Measurements from ENCODE around the gene TBC1D24. TPM values are rescaled to one million over a fixed set of nuclear protein-coding genes. Genes with fewer than 3 reads are reported as not detected.

TBC1D24 gene
- total and polyA plus RNA-seq, 2 donors (not counting 1 experiment from before 2014, with no cell fraction given), result 7.1 to 9.4 TPM

- Histone ChIP-seq H3K4me1 (ENCODE audit: control insufficient read depth in 2 of 2, insufficient read depth in 2 of 2, low read length in 2 of 2) (peaks cover 30 to 31% of the 10 kb centered on the region in 2 donors), H3K79me2 (ENCODE audit: control insufficient read depth, insufficient read depth, low read length) (peaks cover 56% of the 10 kb centered on the region), H3K27ac (ENCODE audit: low read length in 2 of 2) (no peak overlapping the region), H3K4me2 (replicated peaks; ENCODE audit: low read depth, low read length, poor library complexity, severe bottlenecking) (no peak overlapping the region), H3K4me3 (ENCODE audit: control extremely low read depth in 1 of 5, extremely low read depth in 1 of 5, insufficient read depth in 1 of 5, low read depth in 2 of 5, low read length in 4 of 5) (no peak overlapping the region), H3K27me3 (replicated peaks in 1 of 4; ENCODE audit: control extremely low read depth in 1 of 4, control insufficient read depth in 3 of 4, insufficient read depth in 4 of 4, low read length in 3 of 4) (peaks cover 0 to 19% (median 15%) of the 10 kb centered on the region in 4 experiments), H3K9me3 (ENCODE audit: control extremely low read depth in 1 of 3, control insufficient read depth in 2 of 3, insufficient read depth in 1 of 3, low read length in 2 of 3) (no peaks in the 10 kb centered on the region), H2AFZ (ENCODE audit: insufficient read depth, low read depth, low read length, poor library complexity, severe bottlenecking) (no peak overlapping the region), H3K9ac (ENCODE audit: low read length) (no peak overlapping the region), H4K20me1 (ENCODE audit: control insufficient read depth, insufficient read depth, low read length, poor library complexity, severe bottlenecking) (peaks cover 32% of the 10 kb centered on the region), H3K36me3 (replicated peaks in 1 of 2; ENCODE audit: control extremely low read depth in 1 of 2, control insufficient read depth in 1 of 2, extremely low read depth in 1 of 2, insufficient read depth in 2 of 2, low read length in 1 of 2) (no peaks in the 10 kb centered on the region)
- CTCF ChIA-PET, result interaction anchor here (1.8 to 3.3 kb wide), 2 partner anchors 10 to 25 kb away, joined by 7 to 13 read pairs; no protein-coding TSS in a partner anchor
- TF ChIP-seq EZH2 (IDR thresholded peaks at IDR 0.05; ENCODE audit: borderline replicate concordance, insufficient read depth, low read depth, low read length, poor library complexity, severe bottlenecking) (no peak), CTCF (IDR thresholded peaks at IDR 0.05) (no peak)
- peak overlapping the region; percentile 48 for H3K27ac Mint-ChIP-seq
- no peak for DNase-seq
- peaks cover 7% of the 10 kb centered on the region for H3K27me3 Mint-ChIP-seq
- no peaks in the 10 kb centered on the region for H3K9me3 Mint-ChIP-seq (ENCODE audit: insufficient read depth)
- POLR2A ChIA-PET, result interaction anchor here (1.1 kb wide), 1 partner anchor 70 kb away, joined by 5 read pairs; no protein-coding TSS in a partner anchor
- WGBS (ENCODE audit: insufficient coverage), result 98% methylated on average over 9 of the region's 9 CpGs
- intact Hi-C loops (cut with micrococcal nuclease), result no loop called here
- H3K4me3 Mint-ChIP-seq, result peak overlapping the region; percentile 72
- no peak for ATAC-seq (ENCODE audit: low read depth)
- peaks cover 21% of the 10 kb centered on the region for H3K4me1 Mint-ChIP-seq
Measured at GRCh38 chr16:2476345-2476720, 1.4 kb downstream of the TBC1D24 start.

GRCh38 chr16:2476741-2477140 lies 1.8 kb downstream of the TBC1D24 start:
- Histone ChIP-seq H4K20me1 (ENCODE audit: control insufficient read depth, insufficient read depth, low read length, poor library complexity, severe bottlenecking) (peaks cover 31% of the 10 kb centered on the region), H3K79me2 (ENCODE audit: control insufficient read depth, insufficient read depth, low read length) (peaks cover 60% of the 10 kb centered on the region), H3K4me2 (replicated peaks; ENCODE audit: low read depth, low read length, poor library complexity, severe bottlenecking) (no peak overlapping the region), H3K36me3 (replicated peaks in 1 of 2; ENCODE audit: control extremely low read depth in 1 of 2, control insufficient read depth in 1 of 2, extremely low read depth in 1 of 2, insufficient read depth in 2 of 2, low read length in 1 of 2) (no peaks in the 10 kb centered on the region), H3K9ac (ENCODE audit: low read length) (no peak overlapping the region), H3K9me3 (ENCODE audit: control extremely low read depth in 1 of 3, control insufficient read depth in 2 of 3, insufficient read depth in 1 of 3, low read length in 2 of 3) (no peaks in the 10 kb centered on the region), H3K27ac (ENCODE audit: low read length in 2 of 2) (no peak overlapping the region), H3K27me3 (replicated peaks in 1 of 4; ENCODE audit: control extremely low read depth in 1 of 4, control insufficient read depth in 3 of 4, insufficient read depth in 4 of 4, low read length in 3 of 4) (peaks cover 0 to 18% (median 15%) of the 10 kb centered on the region in 4 experiments), H3K4me1 (ENCODE audit: control insufficient read depth in 2 of 2, insufficient read depth in 2 of 2, low read length in 2 of 2) (peaks cover 26 to 28% of the 10 kb centered on the region in 2 donors), H2AFZ (ENCODE audit: insufficient read depth, low read depth, low read length, poor library complexity, severe bottlenecking) (no peak overlapping the region), H3K4me3 (ENCODE audit: control extremely low read depth in 1 of 5, extremely low read depth in 1 of 5, insufficient read depth in 1 of 5, low read depth in 2 of 5, low read length in 4 of 5) (no peak overlapping the region)
- TF ChIP-seq CTCF (IDR thresholded peaks at IDR 0.05) (no peak), EZH2 (IDR thresholded peaks at IDR 0.05; ENCODE audit: borderline replicate concordance, insufficient read depth, low read depth, low read length, poor library complexity, severe bottlenecking) (no peak)
- ChIA-PET CTCF (interaction anchor here (1.8 to 3.3 kb wide), 2 partner anchors 10 to 25 kb away, joined by 7 to 13 read pairs; no protein-coding TSS in a partner anchor), POLR2A (interaction anchor here (1.1 kb wide), 1 partner anchor 70 kb away, joined by 5 read pairs; no protein-coding TSS in a partner anchor)
- Mint-ChIP-seq H3K4me3 (peak overlapping the region; percentile 72), H3K27ac (peak overlapping the region; percentile 48), H3K4me1 (peaks cover 20% of the 10 kb centered on the region), H3K27me3 (peaks cover 7% of the 10 kb centered on the region), H3K9me3 (ENCODE audit: insufficient read depth) (no peaks in the 10 kb centered on the region)
- intact Hi-C loops (cut with micrococcal nuclease), result no loop called here
- 97% methylated on average over 3 of the region's 3 CpGs for WGBS (ENCODE audit: insufficient coverage)
- DNase-seq, result no peak
- no peak for ATAC-seq (ENCODE audit: low read depth)

Data from B cell (primary cell).